Activated CD8-positive, alpha-beta T cell treated with anti-CD3 and anti-CD28 coated beads for 36 hours (primary cell): Measurements from ENCODE around the gene DSEL. TPM values are rescaled to one million over a fixed set of nuclear protein-coding genes. Genes with fewer than 3 reads are reported as not detected.
A peak's percentile ranks its signal among the peaks of the same experiment; 100 is the strongest.

ENCODE experiments used
- ATAC-seq: fragments of 200-7000 bp; cut with Tn5 transposase; one replicate; pipeline ENCODE4 v1.10.0; 2021; ENCODE audit warnings: mild to moderate bottlenecking, moderate library complexity
- CTCF ChIA-PET: fragments of 350-600 bp; sonication (Branson Sonifier 250); formaldehyde crosslinking; loops from one replicate; lab custom pipeline; 2021; ENCODE audit warnings: antibody characterized with exemption; lab: Charles Lee
- POLR2A ChIA-PET: fragments of 350-600 bp; sonication (Branson Sonifier 250); formaldehyde crosslinking; loops from one replicate; lab custom pipeline; 2021; ENCODE audit warnings: antibody characterized with exemption; lab: Charles Lee
- DNase-seq: peaks from one replicate; pipeline ENCODE4 v3.0.0-alpha.2; 2020
- H3K27ac Mint-ChIP-seq: one replicate; pipeline ENCODE4 v1.8.0; 2021; ENCODE audit warnings: mild to moderate bottlenecking, mixed read lengths
- H3K27me3 Mint-ChIP-seq: one replicate; pipeline ENCODE4 v1.8.0; 2021; ENCODE audit warnings: mixed read lengths
- H3K36me3 Mint-ChIP-seq: one replicate; pipeline ENCODE4 v1.8.0; 2021; ENCODE audit warnings: low read depth, mixed read lengths
- H3K4me1 Mint-ChIP-seq: one replicate; pipeline ENCODE4 v1.8.0; 2021; ENCODE audit warnings: low read depth, mixed read lengths
- H3K4me3 Mint-ChIP-seq: one replicate; pipeline ENCODE4 v1.8.0; 2021; ENCODE audit warnings: mild to moderate bottlenecking, moderate library complexity, mixed read lengths
- H3K9me3 Mint-ChIP-seq: one replicate; pipeline ENCODE4 v1.8.0; 2021; ENCODE audit warnings: mixed read lengths
- intact Hi-C: fragments of 100-400 bp; cut with micrococcal nuclease; formaldehyde crosslinking; loops from one replicate; pipeline ENCODE4 v1.10.0; 2022
- total RNA-seq, 2 experiments: library from RNA; stranded (reverse); gene quantifications; one replicate each; pipeline ENCODE4 v1.2.3, GENCODE V29; 2021
- TF ChIP-seq, protein P1 (sequence below): fragments of 200-600 bp; IDR thresholded peaks from one replicate; pipeline ENCODE4 v1.8.0; 2022; ENCODE audit warnings: antibody characterized with exemption, mild to moderate bottlenecking

Gene DSEL
- total RNA-seq, 2 experiments from 2014 or later, result 0.09 to 0.13 TPM

DNA sequence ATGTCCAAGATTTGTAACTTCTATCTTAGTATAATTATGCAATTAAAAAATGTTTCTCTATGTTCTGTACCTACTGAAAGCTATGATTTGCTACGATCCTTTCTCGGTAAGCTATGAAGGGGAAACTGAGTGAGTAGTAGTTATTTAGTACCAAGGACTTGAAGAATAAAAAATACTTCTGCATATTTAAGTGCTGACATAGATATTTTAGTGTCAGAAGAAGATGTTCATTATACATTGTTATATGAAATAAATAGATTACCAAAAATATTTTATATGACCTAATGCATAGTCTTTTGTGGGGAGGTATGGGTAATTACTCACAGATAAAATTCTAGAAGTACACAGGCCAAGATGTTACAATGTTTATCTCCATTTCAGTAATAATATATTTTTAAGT is 39.0 kb downstream of the DSEL start:
- no peaks in the 10 kb centered on the region for H3K4me1 Mint-ChIP-seq
- no peaks in the 10 kb centered on the region for H3K36me3 Mint-ChIP-seq
- no peaks in the 10 kb centered on the region for H3K9me3 Mint-ChIP-seq
- TF ChIP-seq, protein P1, sequence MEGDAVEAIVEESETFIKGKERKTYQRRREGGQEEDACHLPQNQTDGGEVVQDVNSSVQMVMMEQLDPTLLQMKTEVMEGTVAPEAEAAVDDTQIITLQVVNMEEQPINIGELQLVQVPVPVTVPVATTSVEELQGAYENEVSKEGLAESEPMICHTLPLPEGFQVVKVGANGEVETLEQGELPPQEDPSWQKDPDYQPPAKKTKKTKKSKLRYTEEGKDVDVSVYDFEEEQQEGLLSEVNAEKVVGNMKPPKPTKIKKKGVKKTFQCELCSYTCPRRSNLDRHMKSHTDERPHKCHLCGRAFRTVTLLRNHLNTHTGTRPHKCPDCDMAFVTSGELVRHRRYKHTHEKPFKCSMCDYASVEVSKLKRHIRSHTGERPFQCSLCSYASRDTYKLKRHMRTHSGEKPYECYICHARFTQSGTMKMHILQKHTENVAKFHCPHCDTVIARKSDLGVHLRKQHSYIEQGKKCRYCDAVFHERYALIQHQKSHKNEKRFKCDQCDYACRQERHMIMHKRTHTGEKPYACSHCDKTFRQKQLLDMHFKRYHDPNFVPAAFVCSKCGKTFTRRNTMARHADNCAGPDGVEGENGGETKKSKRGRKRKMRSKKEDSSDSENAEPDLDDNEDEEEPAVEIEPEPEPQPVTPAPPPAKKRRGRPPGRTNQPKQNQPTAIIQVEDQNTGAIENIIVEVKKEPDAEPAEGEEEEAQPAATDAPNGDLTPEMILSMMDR, result no peak
- H3K27ac Mint-ChIP-seq, result no peak overlapping the region
- DNase-seq, result no peak
- intact Hi-C loops, result no loop called here
- ATAC-seq, result no peak
- H3K4me3 Mint-ChIP-seq, result no peak overlapping the region
- ChIA-PET POLR2A (no interaction called here), CTCF (no interaction called here)
- peaks cover 1% of the 10 kb centered on the region for H3K27me3 Mint-ChIP-seq

DNA sequence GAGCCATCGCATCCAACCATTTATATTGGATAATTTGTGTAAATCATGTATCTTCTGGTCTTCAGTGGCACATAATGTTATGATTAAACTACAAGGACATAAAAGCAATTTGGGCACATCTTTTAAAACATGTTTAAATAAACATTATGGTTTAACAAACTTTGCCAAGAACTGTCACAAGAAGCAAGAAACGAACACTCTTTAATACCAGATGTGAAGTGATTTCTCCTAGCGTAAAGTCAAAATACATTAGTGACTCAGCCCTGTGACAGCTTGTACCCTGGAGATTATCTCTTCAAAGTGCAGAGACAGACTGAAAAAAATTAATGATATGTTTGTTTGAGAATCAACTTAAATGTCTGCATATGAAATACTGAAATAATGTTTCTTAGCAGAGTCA is 39.9 kb downstream of the DSEL start:
- Mint-ChIP-seq H3K9me3 (no peaks in the 10 kb centered on the region), H3K27me3 (peaks cover 1% of the 10 kb centered on the region), H3K4me1 (no peaks in the 10 kb centered on the region), H3K27ac (no peak overlapping the region), H3K36me3 (no peaks in the 10 kb centered on the region), H3K4me3 (no peak overlapping the region)
- no peak for ATAC-seq
- TF ChIP-seq, protein P1, result no peak
- ChIA-PET POLR2A (no interaction called here), CTCF (no interaction called here)
- intact Hi-C loops, result no loop called here
- no peak for DNase-seq

DNA sequence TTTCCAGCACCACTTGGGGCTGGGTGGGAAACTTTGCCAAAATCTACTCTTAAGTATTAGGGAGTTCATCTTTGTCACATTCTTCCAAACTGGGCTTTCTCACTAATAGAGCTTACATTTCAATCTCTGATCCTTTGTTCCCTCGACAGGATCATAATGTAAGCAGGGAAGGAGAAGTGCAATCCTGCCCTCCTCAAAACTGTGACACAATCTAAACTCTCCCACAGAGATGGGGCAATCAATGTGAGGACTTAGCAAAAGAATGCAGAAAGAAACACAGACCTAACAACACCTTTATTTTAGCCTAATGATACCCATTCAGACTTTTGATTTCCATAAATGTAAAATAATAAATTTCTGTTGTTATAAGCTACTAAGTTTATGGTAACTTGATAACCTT is 40.8 kb downstream of the DSEL start:
- H3K27me3 Mint-ChIP-seq, result peaks cover 1% of the 10 kb centered on the region
- no peaks in the 10 kb centered on the region for H3K9me3 Mint-ChIP-seq
- H3K27ac Mint-ChIP-seq, result no peak overlapping the region
- ATAC-seq, result no peak
- TF ChIP-seq, protein P1, result no peak
- H3K36me3 Mint-ChIP-seq, result no peaks in the 10 kb centered on the region
- ChIA-PET POLR2A (no interaction called here), CTCF (no interaction called here)
- H3K4me1 Mint-ChIP-seq, result no peaks in the 10 kb centered on the region
- intact Hi-C loops, result no loop called here
- H3K4me3 Mint-ChIP-seq, result no peak overlapping the region
- DNase-seq, result no peak

DNA sequence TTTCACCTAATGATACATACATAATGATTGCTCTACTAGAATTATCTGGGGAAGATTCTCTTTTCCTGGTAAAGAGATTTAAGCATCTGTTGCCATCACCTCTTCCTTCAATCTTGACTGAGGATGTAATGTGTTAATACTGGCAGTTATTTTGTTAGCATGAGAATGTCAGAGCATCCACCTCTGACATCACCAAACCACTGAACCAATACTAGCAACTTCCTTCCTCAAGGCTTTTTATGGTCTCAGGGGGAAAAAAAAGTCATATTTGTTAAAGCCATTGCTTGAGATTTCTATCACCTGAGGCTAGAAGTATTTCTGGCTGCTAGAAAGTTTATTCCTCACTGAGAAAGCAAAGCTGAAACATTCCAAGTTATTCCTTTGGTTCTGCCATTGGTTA is 48.5 kb downstream of the DSEL start:
- Mint-ChIP-seq H3K4me3 (no peak overlapping the region), H3K9me3 (no peaks in the 10 kb centered on the region), H3K27ac (no peak overlapping the region), H3K36me3 (no peaks in the 10 kb centered on the region), H3K27me3 (no peaks in the 10 kb centered on the region), H3K4me1 (peaks cover 5% of the 10 kb centered on the region)
- no peak for DNase-seq
- TF ChIP-seq, protein P1, result no peak
- intact Hi-C loops, result no loop called here
- ChIA-PET POLR2A (no interaction called here), CTCF (no interaction called here)
- ATAC-seq, result peak; percentile 20

DNA sequence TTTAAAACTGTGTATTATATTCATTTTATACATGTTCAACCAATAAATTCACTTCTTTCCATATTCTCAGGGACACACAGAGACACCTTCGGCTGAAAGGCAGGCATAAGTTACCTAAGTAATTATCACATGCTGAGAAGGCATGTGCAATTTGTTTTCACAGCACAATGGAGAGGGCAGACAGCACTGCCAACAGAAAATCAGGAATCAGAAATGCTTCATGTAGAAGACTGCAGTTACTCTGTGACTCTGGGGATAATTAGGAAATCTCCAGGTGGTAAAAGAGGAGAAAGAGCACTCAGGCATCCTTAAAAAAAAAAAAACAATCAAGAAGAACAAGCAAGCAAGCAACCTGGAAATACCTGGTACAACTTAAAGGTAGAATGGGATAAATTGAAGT is 49.3 kb downstream of the DSEL start:
- no peaks in the 10 kb centered on the region for H3K27me3 Mint-ChIP-seq
- CTCF ChIA-PET, result no interaction called here

More for the DNA sequence above, 49.3 kb downstream of the DSEL start:
- no peak for DNase-seq
- Mint-ChIP-seq H3K9me3 (no peaks in the 10 kb centered on the region), H3K4me3 (no peak overlapping the region), H3K4me1 (peaks cover 5% of the 10 kb centered on the region), H3K36me3 (no peaks in the 10 kb centered on the region), H3K27ac (no peak overlapping the region)
- intact Hi-C loops, result no loop called here
- TF ChIP-seq, protein P1, result no peak
- no peak for ATAC-seq
- POLR2A ChIA-PET, result no interaction called here
